GM12873 (cell line): ENCODE measurements around the gene CELSR1.

Experiments used
- TF ChIP-seq, protein P1 (sequence below): IDR thresholded peaks from 2 replicates; pipeline ENCODE4 v1.5.1; 2012; ENCODE audit warnings: low read depth, mild to moderate bottlenecking, moderate library complexity, low read length, control low read depth; ENCODE audit not compliant: insufficient read depth; ENCODE audit errors: missing control alignments

Gene CELSR1

DNA sequence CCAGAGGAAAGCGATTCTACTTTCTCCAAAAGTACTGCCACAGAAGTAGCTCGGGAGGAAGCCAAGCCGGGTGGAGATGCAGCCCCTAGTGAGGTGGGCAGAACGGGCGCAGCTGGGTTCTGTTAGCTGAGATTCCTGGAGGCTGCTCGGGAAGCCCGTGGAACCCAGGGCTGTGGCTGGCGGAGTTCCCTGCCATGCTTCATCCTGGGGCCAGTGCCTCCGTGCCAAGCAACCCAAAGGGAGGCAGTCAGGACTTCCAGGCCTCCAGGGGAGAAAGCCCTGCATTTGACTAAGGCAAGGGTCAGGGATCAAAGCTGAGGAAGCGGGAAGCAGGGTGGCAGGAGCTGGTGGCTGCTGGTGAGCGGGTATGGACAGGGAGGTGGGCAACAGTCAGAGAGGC, 208.6 kb downstream of the CELSR1 start:
- TF ChIP-seq, protein P1, sequence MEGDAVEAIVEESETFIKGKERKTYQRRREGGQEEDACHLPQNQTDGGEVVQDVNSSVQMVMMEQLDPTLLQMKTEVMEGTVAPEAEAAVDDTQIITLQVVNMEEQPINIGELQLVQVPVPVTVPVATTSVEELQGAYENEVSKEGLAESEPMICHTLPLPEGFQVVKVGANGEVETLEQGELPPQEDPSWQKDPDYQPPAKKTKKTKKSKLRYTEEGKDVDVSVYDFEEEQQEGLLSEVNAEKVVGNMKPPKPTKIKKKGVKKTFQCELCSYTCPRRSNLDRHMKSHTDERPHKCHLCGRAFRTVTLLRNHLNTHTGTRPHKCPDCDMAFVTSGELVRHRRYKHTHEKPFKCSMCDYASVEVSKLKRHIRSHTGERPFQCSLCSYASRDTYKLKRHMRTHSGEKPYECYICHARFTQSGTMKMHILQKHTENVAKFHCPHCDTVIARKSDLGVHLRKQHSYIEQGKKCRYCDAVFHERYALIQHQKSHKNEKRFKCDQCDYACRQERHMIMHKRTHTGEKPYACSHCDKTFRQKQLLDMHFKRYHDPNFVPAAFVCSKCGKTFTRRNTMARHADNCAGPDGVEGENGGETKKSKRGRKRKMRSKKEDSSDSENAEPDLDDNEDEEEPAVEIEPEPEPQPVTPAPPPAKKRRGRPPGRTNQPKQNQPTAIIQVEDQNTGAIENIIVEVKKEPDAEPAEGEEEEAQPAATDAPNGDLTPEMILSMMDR = no peak

DNA sequence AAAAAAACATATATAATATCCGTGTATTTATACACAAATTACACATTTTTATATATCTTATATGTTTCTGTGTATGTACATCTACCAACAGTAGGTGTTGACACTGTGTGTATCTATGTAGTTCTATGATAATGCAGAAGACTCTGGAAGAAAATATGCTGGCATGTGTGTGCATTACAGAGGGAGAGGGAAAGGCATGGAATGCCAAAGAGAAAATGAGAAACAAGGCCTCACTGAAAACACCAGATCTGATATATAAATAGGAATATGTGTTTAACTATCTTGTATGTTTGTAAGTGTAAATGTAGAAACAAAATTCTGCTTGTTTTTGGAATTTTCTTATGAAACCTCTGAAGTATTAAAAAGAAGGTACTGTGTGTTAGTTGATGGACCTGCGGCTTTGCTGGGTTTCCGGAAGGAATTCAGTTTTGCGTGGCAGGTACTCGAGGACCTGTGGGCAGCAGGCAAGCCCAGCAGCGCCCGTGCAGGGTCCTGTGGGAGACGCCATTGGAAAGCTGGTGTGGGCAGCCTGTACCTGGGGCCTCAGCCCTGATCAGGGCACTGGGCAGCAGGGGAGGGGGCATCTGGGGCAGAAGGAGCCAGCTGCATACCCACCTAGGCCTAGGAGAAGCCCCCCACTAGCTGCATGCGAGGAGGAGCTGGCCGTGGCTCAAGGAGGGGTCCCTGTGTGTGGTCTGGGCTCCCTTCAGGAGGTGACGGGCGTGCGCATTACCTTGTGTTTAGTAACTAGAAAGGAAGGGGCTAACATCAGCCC, 209.5 kb downstream of the CELSR1 start:
- TF ChIP-seq, protein P1 = no peak

DNA sequence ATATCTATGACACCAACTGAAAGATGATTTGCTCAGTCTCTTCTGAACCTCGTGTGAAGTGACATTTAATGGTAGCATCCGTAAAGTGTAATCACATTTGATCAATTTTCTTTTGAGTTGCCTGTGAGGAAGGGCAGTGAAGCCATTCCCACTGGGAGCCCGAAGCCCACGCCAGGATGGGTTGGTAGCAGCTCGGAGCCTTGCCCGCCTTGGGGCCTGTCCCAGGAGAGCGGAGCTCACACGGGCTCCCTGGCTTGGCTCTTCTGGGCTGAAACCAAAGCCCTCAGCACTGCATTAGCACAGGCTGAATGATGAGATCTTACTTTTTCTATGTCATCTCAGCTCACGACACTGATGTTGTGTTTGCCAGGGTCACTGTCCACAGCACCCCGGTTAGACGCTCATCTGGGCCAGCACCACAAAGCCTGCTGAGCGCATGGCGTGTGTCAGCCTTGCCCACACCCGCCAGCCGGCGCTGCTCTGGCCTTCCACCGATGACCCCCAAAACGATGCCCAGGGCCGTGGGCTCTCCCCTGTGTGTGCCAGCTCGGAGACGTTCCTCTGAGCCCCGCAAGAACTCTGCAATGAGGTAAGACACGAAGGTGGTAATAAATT, 211.2 kb downstream of the CELSR1 start:
- TF ChIP-seq, protein P1 = no peak

DNA sequence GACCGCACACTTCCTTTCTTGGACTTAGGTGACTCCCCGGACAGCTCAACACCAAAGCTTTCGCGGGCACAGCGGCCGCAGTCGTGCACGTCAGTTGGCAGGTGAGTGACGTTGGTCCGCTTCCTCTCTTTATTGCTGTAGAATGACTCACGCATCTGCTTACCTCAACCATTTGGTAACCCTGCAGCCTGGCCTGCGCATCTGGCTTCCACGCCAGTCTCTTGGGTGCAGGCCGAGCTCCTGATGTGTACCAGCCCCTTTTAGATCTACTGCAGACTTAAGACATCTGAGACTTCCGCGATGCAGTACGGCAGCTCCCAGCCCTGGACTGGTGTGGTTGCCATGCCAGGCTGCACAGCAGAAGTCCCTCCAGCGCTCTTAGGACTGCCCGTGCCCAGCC, 214.3 kb downstream of the CELSR1 start:
- TF ChIP-seq, protein P1 = no peak

DNA sequence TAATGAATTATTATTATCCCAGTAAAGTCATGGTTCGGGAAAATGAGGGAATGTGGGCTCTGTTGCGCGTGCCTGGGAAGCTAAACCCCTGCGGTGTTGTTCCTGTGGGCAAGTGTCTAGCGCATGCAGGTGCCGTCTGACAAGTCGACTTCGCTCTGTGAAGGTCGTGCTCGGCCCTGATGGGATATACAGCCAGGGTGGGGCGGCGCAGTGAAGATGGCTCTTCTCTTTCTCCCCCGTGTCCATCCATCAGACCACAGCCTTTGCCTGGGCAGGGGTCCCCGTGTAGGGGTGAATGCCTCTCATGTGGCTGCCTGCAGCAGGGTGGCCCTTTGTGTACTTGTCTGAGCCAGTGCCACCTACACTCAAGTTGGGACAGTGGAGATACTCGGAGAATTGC, 214.7 kb downstream of the CELSR1 start:
- TF ChIP-seq, protein P1 = no peak

DNA sequence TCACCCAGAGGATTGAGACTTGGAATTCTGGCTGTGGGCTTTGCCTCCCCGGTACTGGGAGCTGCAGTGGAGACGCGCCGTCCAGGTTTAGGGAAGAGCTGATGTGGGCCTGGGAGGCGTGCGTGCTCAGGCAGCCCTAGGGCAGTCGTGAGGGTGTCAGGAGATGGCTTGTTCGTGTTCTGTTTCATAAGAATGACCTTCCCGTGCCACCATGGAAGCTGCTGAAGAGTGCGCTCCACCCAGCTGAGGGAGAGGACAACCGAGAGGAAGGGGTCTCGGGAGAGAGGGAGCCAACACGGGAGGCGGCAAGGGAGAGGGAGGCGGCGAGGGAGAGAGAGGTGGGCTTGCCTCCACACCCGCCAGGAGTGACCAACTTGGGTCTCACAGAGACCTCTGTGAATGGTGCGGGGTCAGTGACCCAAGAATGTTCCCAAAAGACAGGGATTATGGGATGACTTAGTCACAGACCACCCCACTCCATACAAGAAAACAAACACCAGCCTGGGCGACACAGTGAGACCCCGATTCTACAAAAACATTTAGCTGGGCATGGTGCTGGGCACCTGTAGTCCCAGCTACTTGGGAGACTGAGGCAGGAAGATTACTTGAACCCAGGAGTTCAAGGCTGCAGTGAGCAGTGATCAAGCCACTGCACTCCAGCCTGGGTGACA, 216.6 kb downstream of the CELSR1 start:
- TF ChIP-seq, protein P1 = no peak

DNA sequence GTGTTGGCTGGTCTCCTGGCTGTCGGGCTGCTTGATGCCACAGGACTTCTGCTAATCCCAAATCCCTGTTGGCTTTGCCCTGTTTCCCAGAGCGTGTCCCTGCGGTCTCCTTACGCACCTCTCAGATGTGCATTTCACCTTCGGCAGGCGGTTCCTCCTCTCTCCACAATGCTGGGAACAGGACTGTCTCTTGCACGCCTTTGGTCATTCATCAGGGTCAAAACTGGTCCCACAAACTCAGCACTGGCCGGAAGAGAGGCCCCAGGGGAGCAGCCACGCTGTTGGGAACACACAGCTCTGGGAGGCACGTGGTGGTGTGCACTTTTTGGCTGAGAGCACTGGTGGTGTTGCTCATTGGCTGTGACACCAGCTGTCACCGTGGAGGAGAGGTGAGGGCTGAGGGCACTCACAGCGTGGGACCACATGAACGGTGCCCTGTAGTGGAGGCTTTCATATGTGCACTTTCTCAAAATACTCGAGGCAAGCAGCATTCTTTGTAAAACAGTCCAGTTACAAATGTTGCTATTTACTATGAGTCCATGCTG, 217.2 kb downstream of the CELSR1 start:
- TF ChIP-seq, protein P1 = no peak
